HepG2 (cell line): ENCODE results near the gene CSKMT. TPM values are rescaled to one million over a fixed set of nuclear protein-coding genes. Genes with fewer than 3 reads are reported as not detected.

ENCODE experiments used
- AHDC1 ChIP-seq: sonication (generic); formaldehyde crosslinking; IDR thresholded peaks from 2 replicates; pipeline ENCODE4 v1.5.1; 2020; ENCODE audit warnings: mild to moderate bottlenecking, missing genetic modification reagents, borderline replicate concordance
- ATRX ChIP-seq: sonication (generic); formaldehyde crosslinking; IDR thresholded peaks from 2 replicates; pipeline ENCODE4 v1.4.0; 2020; ENCODE audit warnings: missing genetic modification reagents, borderline replicate concordance
- CCDC6 ChIP-seq: sonication (generic); formaldehyde crosslinking; IDR thresholded peaks from 2 replicates; pipeline ENCODE4 v1.8.1; 2022; ENCODE audit warnings: mild to moderate bottlenecking, missing genetic modification reagents, moderate library complexity
- CERS6 ChIP-seq: sonication (generic); formaldehyde crosslinking; IDR thresholded peaks from 2 replicates; pipeline ENCODE4 v1.5.0; 2020; ENCODE audit warnings: missing genetic modification reagents
- CHD4 ChIP-seq: fragments of 200-600 bp; sonication (generic); IDR thresholded peaks from 2 replicates; pipeline ENCODE4 v1.7.0; 2017; ENCODE audit warnings: mild to moderate bottlenecking, low read length, borderline replicate concordance
- KLF6 ChIP-seq: IDR thresholded peaks from 2 replicates; pipeline ENCODE4 v1.8.0; 2016; ENCODE audit warnings: missing biosample characterization, missing genetic modification reagents
- MYPOP ChIP-seq: sonication (generic); formaldehyde crosslinking; IDR thresholded peaks from 2 replicates; pipeline ENCODE4 v1.8.1; 2023; ENCODE audit warnings: mild to moderate bottlenecking, moderate library complexity, missing genetic modification reagents
- NFRKB ChIP-seq: fragments of 450-650 bp; IDR thresholded peaks from 2 replicates; pipeline ENCODE4 v1.6.1; 2017
- NFYB ChIP-seq: sonication (generic); formaldehyde crosslinking; IDR thresholded peaks from 2 replicates; pipeline ENCODE4 v1.4.0; 2020; ENCODE audit warnings: missing genetic modification reagents
- NFYC ChIP-seq: IDR thresholded peaks from 2 replicates; pipeline ENCODE4 v1.6.1; 2016; ENCODE audit warnings: missing genetic modification reagents, missing compliant biosample characterization
- NR2C2 ChIP-seq: sonication (generic); formaldehyde crosslinking; IDR thresholded peaks from 2 replicates; pipeline ENCODE4 v1.4.0; 2020; ENCODE audit warnings: missing genetic modification reagents, mild to moderate bottlenecking, moderate library complexity, borderline replicate concordance
- RFXAP ChIP-seq: sonication (generic); formaldehyde crosslinking; IDR thresholded peaks from 2 replicates; pipeline ENCODE4 v1.4.0; 2020; ENCODE audit warnings: missing genetic modification reagents, borderline replicate concordance
- SCMH1 ChIP-seq: sonication (generic); formaldehyde crosslinking; IDR thresholded peaks from 2 replicates; pipeline ENCODE4 v1.9.0; 2021; ENCODE audit warnings: missing genetic modification reagents, mild to moderate bottlenecking, borderline replicate concordance
- SNAPC2 ChIP-seq: sonication (generic); formaldehyde crosslinking; IDR thresholded peaks from 2 replicates; pipeline ENCODE4 v1.8.1; 2022; ENCODE audit warnings: mild to moderate bottlenecking, missing genetic modification reagents
- ZFP91 ChIP-seq: sonication (generic); formaldehyde crosslinking; IDR thresholded peaks from 2 replicates; pipeline ENCODE4 v1.9.0; 2022; ENCODE audit warnings: missing genetic modification reagents, mild to moderate bottlenecking, borderline replicate concordance
- ZKSCAN1 ChIP-seq: fragments of 150-350 bp; IDR thresholded peaks from 2 replicates; pipeline ENCODE4 v1.6.1; 2014; ENCODE audit warnings: low read length
- ZNF230 ChIP-seq: sonication (generic); formaldehyde crosslinking; IDR thresholded peaks from 2 replicates; pipeline ENCODE4 v1.4.0; 2020; ENCODE audit warnings: mild to moderate bottlenecking, missing genetic modification reagents
- ZNF484 ChIP-seq: sonication (generic); formaldehyde crosslinking; IDR thresholded peaks from 2 replicates; pipeline ENCODE4 v1.5.1; 2020; ENCODE audit warnings: mild to moderate bottlenecking, low read depth, missing genetic modification reagents, borderline replicate concordance
- ZNF597 ChIP-seq: sonication (generic); formaldehyde crosslinking; IDR thresholded peaks from 2 replicates; pipeline ENCODE4 v1.5.0; 2020; ENCODE audit warnings: missing genetic modification reagents
- ZNF737 ChIP-seq: sonication (generic); formaldehyde crosslinking; IDR thresholded peaks from 2 replicates; pipeline ENCODE4 v1.5.0; 2020; ENCODE audit warnings: missing genetic modification reagents, mild to moderate bottlenecking, borderline replicate concordance
- polyA plus RNA-seq, 8 experiments: library from polyadenylated mRNA; depleted of rRNA in 3 of 8; stranded (reverse) in 7 of 8; unstranded in 1 of 8; fragments of >200 nt; fragmentation: Illumina TruSeq in 4 of 8; extraction: Trizol in 4 of 8; gene quantifications; 2 replicates each; pipeline versions ENCODE4 v1.2.1 to v1.2.3, GENCODE V29; 2011 to 2016; ENCODE audit warnings: low read depth in 4 of 8, missing spikeins in 1 of 8, mixed read lengths in 1 of 8; ENCODE audit not compliant: insufficient read depth in 1 of 8
- total RNA-seq, 5 experiments: library from RNA; depleted of rRNA; stranded (reverse); fragments of >200 nt; fragmentation: Illumina TruSeq; extraction: Trizol; gene quantifications; 2 replicates each; pipeline ENCODE4 v1.2.3, GENCODE V29; 2016; ENCODE audit warnings: low read depth in 1 of 5

CSKMT gene
- total and polyA plus RNA-seq, 2 of the 13 experiments (the other 11 are each of a cell fraction or from before 2014, with no cell fraction given) = 7.6 to 31.8 TPM

- TF ChIP-seq AHDC1 (no peak), RFXAP (CRISPR knock-in tag) (peak; percentile 55; the same call in 1 of the 2 replicates), NFRKB (no peak), ZNF737 (CRISPR knock-in tag) (no peak), CERS6 (CRISPR knock-in tag) (no peak), MYPOP (CRISPR knock-in tag) (no peak), KLF6 (peak; percentile 85; the same call in 1 of the 2 replicates), NFYB (CRISPR knock-in tag) (peak; percentile 87), ZNF230 (peak; percentile 90), ZNF484 (CRISPR knock-in tag) (no peak), ZKSCAN1 (no peak), CHD4 (no peak), ZFP91 (CRISPR knock-in tag) (peak; percentile 79), NFYC (CRISPR knock-in tag) (peak; percentile 79), ZNF597 (CRISPR knock-in tag) (no peak), ATRX (CRISPR knock-in tag) (no peak), SCMH1 (no peak), SNAPC2 (CRISPR knock-in tag) (no peak), NR2C2 (CRISPR knock-in tag) (peak; percentile 22; the same call in 1 of the 2 replicates), CCDC6 (CRISPR knock-in tag) (no peak)
Measured at GRCh38 chr11:62665075-62665598, at the start of gene CSKMT, which contains the start of gene C11orf98 (continued).
